ENCODE measurements around the gene ZC2HC1C.
A peak's percentile ranks its signal among the peaks of the same experiment; 100 is the strongest.

DNA sequence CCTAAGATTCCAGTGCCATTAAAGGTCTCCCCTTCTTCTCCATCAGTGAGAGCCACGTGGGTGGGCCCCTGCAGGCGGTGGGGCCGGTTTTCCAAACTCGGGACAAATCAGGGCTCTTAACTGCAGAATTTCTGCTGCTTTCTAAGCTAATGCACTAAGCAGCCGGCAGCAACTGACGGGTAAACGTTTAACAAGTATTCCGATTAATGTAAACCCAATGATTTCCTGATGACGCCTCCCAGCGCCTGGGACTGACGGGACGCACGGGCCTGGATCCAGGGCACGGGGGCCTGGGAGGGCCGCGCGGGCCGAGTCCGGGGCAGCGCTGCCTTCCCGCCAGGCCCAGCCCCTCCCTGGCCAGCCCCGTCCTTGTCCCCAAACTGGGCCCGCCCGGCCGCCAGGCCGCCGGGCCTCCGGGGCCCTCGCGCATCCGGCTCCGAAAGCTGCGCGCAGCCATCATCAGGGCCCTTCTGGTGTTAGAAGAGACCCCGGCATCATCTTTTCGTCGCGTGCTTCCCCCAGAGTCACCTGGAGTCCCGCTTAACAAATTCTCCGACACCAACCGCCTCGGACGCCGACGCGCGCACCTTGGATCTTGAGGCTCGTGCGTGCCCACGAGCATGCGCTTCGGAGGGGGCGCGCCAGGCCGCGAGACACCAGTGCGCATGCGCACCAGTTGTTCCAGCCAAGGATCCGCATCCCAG, 18.4 kb upstream of the ZC2HC1C start, which contains the start of gene MLH3:
- TF ChIP-seq, protein P1, sequence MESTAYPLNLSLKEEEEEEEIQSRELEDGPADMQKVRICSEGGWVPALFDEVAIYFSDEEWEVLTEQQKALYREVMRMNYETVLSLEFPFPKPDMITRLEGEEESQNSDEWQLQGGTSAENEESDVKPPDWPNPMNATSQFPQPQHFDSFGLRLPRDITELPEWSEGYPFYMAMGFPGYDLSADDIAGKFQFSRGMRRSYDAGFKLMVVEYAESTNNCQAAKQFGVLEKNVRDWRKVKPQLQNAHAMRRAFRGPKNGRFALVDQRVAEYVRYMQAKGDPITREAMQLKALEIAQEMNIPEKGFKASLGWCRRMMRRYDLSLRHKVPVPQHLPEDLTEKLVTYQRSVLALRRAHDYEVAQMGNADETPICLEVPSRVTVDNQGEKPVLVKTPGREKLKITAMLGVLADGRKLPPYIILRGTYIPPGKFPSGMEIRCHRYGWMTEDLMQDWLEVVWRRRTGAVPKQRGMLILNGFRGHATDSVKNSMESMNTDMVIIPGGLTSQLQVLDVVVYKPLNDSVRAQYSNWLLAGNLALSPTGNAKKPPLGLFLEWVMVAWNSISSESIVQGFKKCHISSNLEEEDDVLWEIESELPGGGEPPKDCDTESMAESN (CRISPR knock-in tag; conservative IDR thresholded peaks at IDR 0.05): peak; percentile 72
- TF ChIP-seq ZSCAN20 (CRISPR knock-in tag; IDR thresholded peaks at IDR 0.05; ENCODE audit: borderline replicate concordance) (peak; percentile 97), TBX2 (CRISPR knock-in tag; IDR thresholded peaks at IDR 0.05; ENCODE audit: borderline replicate concordance) (peak; percentile 62; the same call in 1 of the 2 replicates)
